Neural progenitor cell (in vitro differentiated cells): ENCODE data around the gene FBXO46.

ENCODE experiments used
- EZH2 ChIP-seq: fragments of 200-600 bp; sonication (generic); IDR thresholded peaks from 2 replicates; pipeline ENCODE4 v1.6.1; 2017; ENCODE audit warnings: antibody characterized with exemption, mild to moderate bottlenecking, moderate library complexity
- TF ChIP-seq, protein P1 (sequence below): fragments of 200-600 bp; sonication (generic); IDR thresholded peaks from 2 replicates; pipeline ENCODE4 v1.5.1; 2017; ENCODE audit warnings: antibody characterized with exemption, mild to moderate bottlenecking

GRCh38 chr19:45764945-45765701, 34.4 kb upstream of the FBXO46 start:
- TF ChIP-seq, protein P1, sequence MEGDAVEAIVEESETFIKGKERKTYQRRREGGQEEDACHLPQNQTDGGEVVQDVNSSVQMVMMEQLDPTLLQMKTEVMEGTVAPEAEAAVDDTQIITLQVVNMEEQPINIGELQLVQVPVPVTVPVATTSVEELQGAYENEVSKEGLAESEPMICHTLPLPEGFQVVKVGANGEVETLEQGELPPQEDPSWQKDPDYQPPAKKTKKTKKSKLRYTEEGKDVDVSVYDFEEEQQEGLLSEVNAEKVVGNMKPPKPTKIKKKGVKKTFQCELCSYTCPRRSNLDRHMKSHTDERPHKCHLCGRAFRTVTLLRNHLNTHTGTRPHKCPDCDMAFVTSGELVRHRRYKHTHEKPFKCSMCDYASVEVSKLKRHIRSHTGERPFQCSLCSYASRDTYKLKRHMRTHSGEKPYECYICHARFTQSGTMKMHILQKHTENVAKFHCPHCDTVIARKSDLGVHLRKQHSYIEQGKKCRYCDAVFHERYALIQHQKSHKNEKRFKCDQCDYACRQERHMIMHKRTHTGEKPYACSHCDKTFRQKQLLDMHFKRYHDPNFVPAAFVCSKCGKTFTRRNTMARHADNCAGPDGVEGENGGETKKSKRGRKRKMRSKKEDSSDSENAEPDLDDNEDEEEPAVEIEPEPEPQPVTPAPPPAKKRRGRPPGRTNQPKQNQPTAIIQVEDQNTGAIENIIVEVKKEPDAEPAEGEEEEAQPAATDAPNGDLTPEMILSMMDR: no peak
- TF ChIP-seq EZH2: no peak
